ENCODE data around the gene IQGAP3.

- TF ChIP-seq GATA2 (IDR thresholded peaks at IDR 0.05; ENCODE audit: low read depth, low read length) (no peak), GATA3 (IDR thresholded peaks at IDR 0.05; ENCODE audit: low read depth, low read length) (no peak)
These were observed 76.8 kb downstream of the IQGAP3 start for GRCh38 chr1:156495401-156496140.

Measured in SH-SY5Y (cell line).